SK-N-SH (cell line): ENCODE measurements around the gene PTDSS2. TPM values are rescaled to one million over a fixed set of nuclear protein-coding genes. Genes with fewer than 3 reads are reported as not detected.

Experiments used
- CTCF ChIA-PET: fragments of 300-600, 350-600 bp; formaldehyde crosslinking; extraction: SDS; loops from one replicate; lab custom pipeline; 2021; lab: Yijun Ruan, JAX
- POLR2A ChIA-PET: fragments of 350-600 bp; sonication (Branson Sonifier 250); formaldehyde crosslinking; extraction: SDS; loops from one replicate; lab custom pipeline; 2020; ENCODE audit warnings: antibody characterized with exemption, inconsistent platforms; lab: Yijun Ruan, JAX
- DNase-seq: peaks from one replicate; pipeline ENCODE4 v3.0.0; 2012
- H2AFZ ChIP-seq: fragments of 200-600 bp; sonication (generic); 2 replicates; pipeline ENCODE4 v1.8.1; 2016; ENCODE audit warnings: antibody characterized with exemption, mild to moderate bottlenecking, low read depth
- H3F3A ChIP-seq: fragments of 200-600 bp; sonication (generic); replicated peaks from 2 replicates; pipeline ENCODE3; 2016; ENCODE audit warnings: antibody characterized with exemption, mild to moderate bottlenecking; ENCODE audit not compliant: insufficient read depth
- H3K27ac ChIP-seq, 2 experiments: fragments of 200-500 bp in 1 of 2; fragments of 200-600 bp in 1 of 2; sonication (Bioruptor generic) in 1 of 2; sonication (generic), shearing (Covaris generic) in 1 of 2; 2 replicates each; pipeline versions ENCODE4 v1.5.1 to v1.6.1; 2014 to 2016; ENCODE audit warnings: low read depth in 2 of 2, inconsistent platforms in 1 of 2, low read length in 1 of 2, mild to moderate bottlenecking in 1 of 2, mixed read lengths in 1 of 2
- H3K27me3 ChIP-seq: fragments of 200-600 bp; sonication (generic), shearing (Covaris generic); 2 replicates; pipeline ENCODE4 v1.6.1; 2016; ENCODE audit warnings: mixed run types; ENCODE audit not compliant: insufficient read depth
- H3K36me3 ChIP-seq, 2 experiments: fragments of 200-500 bp in 1 of 2; fragments of 200-600 bp in 1 of 2; sonication (Bioruptor generic) in 1 of 2; sonication (generic) in 1 of 2; replicated peaks in 1 of 2; 2 replicates each; pipeline versions ENCODE3 to v1.5.1; 2014 to 2016; ENCODE audit warnings: low read length in 1 of 2, mild to moderate bottlenecking in 1 of 2; ENCODE audit not compliant: insufficient read depth in 2 of 2, control insufficient read depth in 1 of 2
- H3K4me1 ChIP-seq, 2 experiments: fragments of 200-500 bp in 1 of 2; fragments of 200-600 bp in 1 of 2; sonication (Bioruptor generic) in 1 of 2; sonication (generic), shearing (Covaris generic) in 1 of 2; 2 replicates each; pipeline versions ENCODE4 v1.5.1 to v1.6.1; 2014 to 2016; ENCODE audit warnings: low read depth in 1 of 2, low read length in 1 of 2, mixed run types in 1 of 2; ENCODE audit not compliant: insufficient read depth in 2 of 2, control insufficient read depth in 1 of 2
- H3K4me2 ChIP-seq: fragments of 200-600 bp; sonication (generic), shearing (Covaris generic); 2 replicates; pipeline ENCODE4 v1.6.1; 2017; ENCODE audit warnings: mixed run types
- H3K4me3 ChIP-seq, 2 experiments: fragments of 200-500 bp in 1 of 2; fragments of 200-600 bp in 1 of 2; sonication (Bioruptor generic) in 1 of 2; sonication (generic), shearing (Covaris generic) in 1 of 2; 2 replicates each; pipeline versions ENCODE4 v1.5.1 to v1.8.1; 2014 to 2016; ENCODE audit warnings: low read depth in 2 of 2, inconsistent platforms in 1 of 2, low read length in 1 of 2, mild to moderate bottlenecking in 1 of 2, mixed read lengths in 1 of 2, moderate library complexity in 1 of 2
- H3K79me2 ChIP-seq: fragments of 200-600 bp; sonication (generic); 2 replicates; pipeline ENCODE4 v1.8.1; 2017; ENCODE audit warnings: mild to moderate bottlenecking; ENCODE audit not compliant: insufficient read depth
- H3K9ac ChIP-seq: fragments of 200-600 bp; sonication (generic); 2 replicates; pipeline ENCODE4 v1.6.1; 2017; ENCODE audit warnings: mixed run types
- H3K9me2 ChIP-seq: fragments of 200-600 bp; sonication (generic); 2 replicates; pipeline ENCODE4 v1.6.1; 2017; ENCODE audit warnings: mixed run types
- H3K9me3 ChIP-seq: fragments of 200-600 bp; sonication (generic); 2 replicates; pipeline ENCODE4 v1.6.1; 2017; ENCODE audit warnings: mixed run types, mild to moderate bottlenecking, moderate library complexity
- H4K20me1 ChIP-seq: fragments of 200-600 bp; sonication (generic); 2 replicates; pipeline ENCODE4 v1.6.1; 2017; ENCODE audit warnings: mild to moderate bottlenecking, mixed run types; ENCODE audit not compliant: insufficient read depth
- GATA2 ChIP-seq: sonication (generic); formaldehyde crosslinking; IDR thresholded peaks from 2 replicates; pipeline ENCODE4 v1.5.0; 2020; ENCODE audit warnings: mild to moderate bottlenecking, missing genetic modification reagents
- MXI1 ChIP-seq: IDR thresholded peaks from 2 replicates; pipeline ENCODE4 v1.6.1; 2012; ENCODE audit warnings: mild to moderate bottlenecking, low read depth, low read length, improper control_type of control experiment
- NFIC ChIP-seq: IDR thresholded peaks from 2 replicates; pipeline ENCODE4 v1.4.0; 2012; ENCODE audit warnings: borderline replicate concordance
- SMC3 ChIP-seq: IDR thresholded peaks from 2 replicates; pipeline ENCODE4 v1.6.1; 2012; ENCODE audit warnings: low read depth, low read length, improper control_type of control experiment
- TAF1 ChIP-seq: IDR thresholded peaks from 2 replicates; pipeline ENCODE4 v1.6.1; 2012; ENCODE audit warnings: low read depth, mild to moderate bottlenecking, low read length, moderate library complexity, borderline replicate concordance
- WGBS: methylation state at CpG from one replicate; pipeline ENCODE4 v1.1.6; 2017; ENCODE audit warnings: low lambda C conversion rate; 5-methylcytosine and 5-hydroxymethylcytosine counted together
- polyA plus RNA-seq, 3 experiments: library from polyadenylated mRNA; depleted of rRNA; stranded (reverse); fragments of >200 nt; gene quantifications; 2 replicates each; pipeline ENCODE4 v1.2.3, GENCODE V29; 2012
- TF ChIP-seq, protein P1 (sequence below): IDR thresholded peaks from 2 replicates; pipeline ENCODE4 v1.6.1; 2012; ENCODE audit warnings: mild to moderate bottlenecking, low read depth, low read length, moderate library complexity
- TF ChIP-seq, protein P2 (sequence below): IDR thresholded peaks from 2 replicates; pipeline ENCODE4; 2012
- TF ChIP-seq, protein P3 (sequence below): fragments of 150-350 bp; IDR thresholded peaks from 2 replicates; pipeline ENCODE4 v1.6.1; 2016; ENCODE audit warnings: mild to moderate bottlenecking, low read depth, low read length

PTDSS2 gene
- polyA plus RNA-seq, 1 of the 3 experiments (the other 2 are of a cell fraction): 28.6 TPM

DNA sequence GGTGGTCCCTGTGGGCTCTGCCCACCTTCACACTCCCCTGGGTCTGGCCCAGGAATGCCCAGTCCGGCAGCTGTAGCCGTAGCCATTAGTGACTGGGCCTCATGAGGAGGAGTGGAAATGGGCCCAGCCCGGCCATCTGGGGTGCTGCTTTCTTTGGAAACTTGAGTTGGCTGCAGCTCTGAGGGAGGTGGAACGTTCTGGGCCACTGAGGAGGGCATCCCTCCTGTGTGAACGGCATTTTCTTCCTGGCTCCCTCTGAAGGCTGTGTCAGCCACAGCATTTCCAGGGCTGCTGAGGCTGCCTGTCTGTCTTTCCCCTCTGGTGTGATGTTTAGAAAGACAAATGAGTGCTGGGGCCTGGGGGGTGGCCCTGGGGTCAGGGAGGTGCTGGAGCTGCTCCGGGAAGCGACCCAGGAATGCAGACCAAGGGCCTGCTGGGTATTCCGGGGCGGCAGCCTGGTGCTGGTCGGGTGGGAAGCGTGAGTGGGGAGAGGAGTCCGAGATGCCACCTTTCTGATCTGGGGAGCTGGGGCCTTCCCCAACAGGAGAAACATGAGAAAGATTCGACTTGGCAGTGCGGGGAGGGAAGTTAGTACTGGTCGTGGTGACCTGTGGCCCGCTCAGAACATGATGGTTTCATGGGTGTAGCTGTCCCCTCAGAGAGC, 27.1 kb downstream of the PTDSS2 start (continued):
- TF ChIP-seq, protein P1, sequence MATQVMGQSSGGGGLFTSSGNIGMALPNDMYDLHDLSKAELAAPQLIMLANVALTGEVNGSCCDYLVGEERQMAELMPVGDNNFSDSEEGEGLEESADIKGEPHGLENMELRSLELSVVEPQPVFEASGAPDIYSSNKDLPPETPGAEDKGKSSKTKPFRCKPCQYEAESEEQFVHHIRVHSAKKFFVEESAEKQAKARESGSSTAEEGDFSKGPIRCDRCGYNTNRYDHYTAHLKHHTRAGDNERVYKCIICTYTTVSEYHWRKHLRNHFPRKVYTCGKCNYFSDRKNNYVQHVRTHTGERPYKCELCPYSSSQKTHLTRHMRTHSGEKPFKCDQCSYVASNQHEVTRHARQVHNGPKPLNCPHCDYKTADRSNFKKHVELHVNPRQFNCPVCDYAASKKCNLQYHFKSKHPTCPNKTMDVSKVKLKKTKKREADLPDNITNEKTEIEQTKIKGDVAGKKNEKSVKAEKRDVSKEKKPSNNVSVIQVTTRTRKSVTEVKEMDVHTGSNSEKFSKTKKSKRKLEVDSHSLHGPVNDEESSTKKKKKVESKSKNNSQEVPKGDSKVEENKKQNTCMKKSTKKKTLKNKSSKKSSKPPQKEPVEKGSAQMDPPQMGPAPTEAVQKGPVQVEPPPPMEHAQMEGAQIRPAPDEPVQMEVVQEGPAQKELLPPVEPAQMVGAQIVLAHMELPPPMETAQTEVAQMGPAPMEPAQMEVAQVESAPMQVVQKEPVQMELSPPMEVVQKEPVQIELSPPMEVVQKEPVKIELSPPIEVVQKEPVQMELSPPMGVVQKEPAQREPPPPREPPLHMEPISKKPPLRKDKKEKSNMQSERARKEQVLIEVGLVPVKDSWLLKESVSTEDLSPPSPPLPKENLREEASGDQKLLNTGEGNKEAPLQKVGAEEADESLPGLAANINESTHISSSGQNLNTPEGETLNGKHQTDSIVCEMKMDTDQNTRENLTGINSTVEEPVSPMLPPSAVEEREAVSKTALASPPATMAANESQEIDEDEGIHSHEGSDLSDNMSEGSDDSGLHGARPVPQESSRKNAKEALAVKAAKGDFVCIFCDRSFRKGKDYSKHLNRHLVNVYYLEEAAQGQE: no peak
- TF ChIP-seq GATA2: no peak
- TF ChIP-seq, protein P2, sequence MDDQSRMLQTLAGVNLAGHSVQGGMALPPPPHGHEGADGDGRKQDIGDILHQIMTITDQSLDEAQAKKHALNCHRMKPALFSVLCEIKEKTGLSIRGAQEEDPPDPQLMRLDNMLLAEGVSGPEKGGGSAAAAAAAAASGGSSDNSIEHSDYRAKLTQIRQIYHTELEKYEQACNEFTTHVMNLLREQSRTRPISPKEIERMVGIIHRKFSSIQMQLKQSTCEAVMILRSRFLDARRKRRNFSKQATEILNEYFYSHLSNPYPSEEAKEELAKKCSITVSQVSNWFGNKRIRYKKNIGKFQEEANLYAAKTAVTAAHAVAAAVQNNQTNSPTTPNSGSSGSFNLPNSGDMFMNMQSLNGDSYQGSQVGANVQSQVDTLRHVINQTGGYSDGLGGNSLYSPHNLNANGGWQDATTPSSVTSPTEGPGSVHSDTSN: no peak
- TF ChIP-seq, protein P3, sequence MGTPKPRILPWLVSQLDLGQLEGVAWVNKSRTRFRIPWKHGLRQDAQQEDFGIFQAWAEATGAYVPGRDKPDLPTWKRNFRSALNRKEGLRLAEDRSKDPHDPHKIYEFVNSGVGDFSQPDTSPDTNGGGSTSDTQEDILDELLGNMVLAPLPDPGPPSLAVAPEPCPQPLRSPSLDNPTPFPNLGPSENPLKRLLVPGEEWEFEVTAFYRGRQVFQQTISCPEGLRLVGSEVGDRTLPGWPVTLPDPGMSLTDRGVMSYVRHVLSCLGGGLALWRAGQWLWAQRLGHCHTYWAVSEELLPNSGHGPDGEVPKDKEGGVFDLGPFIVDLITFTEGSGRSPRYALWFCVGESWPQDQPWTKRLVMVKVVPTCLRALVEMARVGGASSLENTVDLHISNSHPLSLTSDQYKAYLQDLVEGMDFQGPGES: no peak
- TF ChIP-seq SMC3: no peak

DNA sequence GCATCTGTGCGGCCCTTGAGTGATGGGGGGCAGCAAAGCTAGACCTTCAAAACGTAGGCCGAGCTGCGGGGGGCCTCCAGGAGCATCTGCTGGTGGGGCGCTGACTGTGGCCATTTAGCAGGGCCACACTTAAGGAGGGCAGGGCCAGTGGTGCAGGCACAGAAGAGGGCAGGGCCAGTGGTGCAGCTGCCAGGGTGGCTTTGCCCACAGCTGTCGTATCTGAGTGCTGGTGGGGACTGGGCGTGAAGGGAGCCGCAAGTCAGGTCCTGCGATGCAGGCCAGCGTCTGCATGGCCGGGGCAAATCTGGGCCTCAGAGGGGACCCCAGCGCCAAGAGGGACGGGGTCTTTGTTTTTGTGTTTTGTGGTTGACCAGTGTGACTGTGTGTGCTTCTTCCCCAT, 29.2 kb downstream of the PTDSS2 start:
- H4K20me1 ChIP-seq: no peaks in the 10 kb centered on the region
- no peak overlapping the region for H3K9ac ChIP-seq
- WGBS: 98% methylated on average over 8 of the region's 13 CpGs
- H3K9me2 ChIP-seq: no peaks in the 10 kb centered on the region
- H3F3A ChIP-seq: no peaks in the 10 kb centered on the region
- no peaks in the 10 kb centered on the region for H3K27me3 ChIP-seq
- H3K27ac ChIP-seq: no peak overlapping the region
- no peak overlapping the region for H2AFZ ChIP-seq
- H3K4me1 ChIP-seq: no peaks in the 10 kb centered on the region; a peak in 1 of 4 replicates
- DNase-seq: no peak
- H3K36me3 ChIP-seq: no peaks in the 10 kb centered on the region
- no peak overlapping the region for H3K4me3 ChIP-seq
- TF ChIP-seq, protein P1: no peak
- TF ChIP-seq NFIC (no peak), MXI1 (no peak), TAF1 (no peak)
- TF ChIP-seq, all 33 proteins: peak for 0
- ChIA-PET CTCF (interaction anchor here (0.8 to 1.7 kb wide), 2 partner anchors 10 to 82 kb away, joined by 4 to 6 read pairs; no protein-coding TSS in a partner anchor), POLR2A (no interaction called here)
- 0 out of 2 replicates have a peak, but pooled peaks cover 6% of the 10 kb centered on the region for H3K79me2 ChIP-seq
- H3K9me3 ChIP-seq: no peaks in the 10 kb centered on the region
- no peak overlapping the region for H3K4me2 ChIP-seq
